Measurements from ENCODE around the gene PPP1R12B. TPM values are rescaled to one million over a fixed set of nuclear protein-coding genes. Genes with fewer than 3 reads are reported as not detected.
"Not testable (repeated sequence)": the region's sequence is repeated elsewhere in the genome, so short reads cannot be mapped to it uniquely, and the experiment has no call there.

The PPP1R12B gene
- total and polyA plus RNA-seq, 2 donors (not counting 3 experiments of a cell fraction or from before 2014, with no cell fraction given) = 8.4 to 11.5 TPM

- not testable (repeated sequence) for BruUV-seq (replicated peaks)
These were observed 125.0 kb downstream of the PPP1R12B start for GRCh38 chr1:202473266-202474045.

GRCh38 chr1:202479661-202480060 is 131.2 kb downstream of the PPP1R12B start:
- H3K27me3 ChIP-seq (ENCODE audit: control insufficient read depth in 2 of 2, insufficient read depth in 2 of 2, low read length in 2 of 2); dilution Hi-C loops (cut with MboI; ENCODE audit: extremely low pct_ligation_motif_present, low sequenced_read_pairs); H2AFZ ChIP-seq (ENCODE audit: low read depth, low read length); intact Hi-C loops (cut with micrococcal nuclease); H3K79me2 ChIP-seq (ENCODE audit: control insufficient read depth, insufficient read depth, low read length); H4K20me1 ChIP-seq (replicated peaks; ENCODE audit: control insufficient read depth, extremely low read depth, insufficient read depth, low read length); BruUV-seq (replicated peaks); H3K36me3 ChIP-seq (ENCODE audit: control insufficient read depth in 2 of 2, extremely low read depth in 1 of 2, insufficient read depth in 2 of 2, low read length in 2 of 2); H3K4me3 ChIP-seq (replicated peaks in 1 of 3; ENCODE audit: insufficient read depth in 1 of 3, low read depth in 1 of 3, low read length in 3 of 3); FAIRE-seq; DNase-seq (ENCODE audit: low read depth, low spot score); H3K9me3 ChIP-seq (replicated peaks; ENCODE audit: control insufficient read depth, insufficient read depth, low read length); POLR2A ChIA-PET; H3K4me1 ChIP-seq (ENCODE audit: control insufficient read depth, extremely low read depth, insufficient read depth, low read length); H3K9me1 ChIP-seq (replicated peaks; ENCODE audit: control insufficient read depth, extremely low read depth, insufficient read depth, low read length); H3K27ac ChIP-seq (ENCODE audit: insufficient read depth, low read depth, low read length); H3K9ac ChIP-seq (replicated peaks; ENCODE audit: extremely low read depth, insufficient read depth, low read length): not testable (repeated sequence)
- peak overlapping the region; percentile 17 for H3K4me2 ChIP-seq (ENCODE audit: insufficient read depth, low read length)
- CTCF ChIA-PET = interaction anchor here (0.7 kb wide), 1 partner anchor 121 kb away, joined by 3 read pairs; no protein-coding TSS in a partner anchor

More at GRCh38 chr1:202473266-202474045, 125.0 kb downstream of the PPP1R12B start:
- H3K4me2 ChIP-seq (ENCODE audit: insufficient read depth, low read length); H3K4me3 ChIP-seq (replicated peaks in 1 of 3; ENCODE audit: insufficient read depth in 1 of 3, low read depth in 1 of 3, low read length in 3 of 3); H3K9me3 ChIP-seq (replicated peaks; ENCODE audit: control insufficient read depth, insufficient read depth, low read length); H3K4me1 ChIP-seq (ENCODE audit: control insufficient read depth, extremely low read depth, insufficient read depth, low read length); H3K27ac ChIP-seq (ENCODE audit: insufficient read depth, low read depth, low read length); CTCF ChIA-PET; POLR2A ChIA-PET; H3K79me2 ChIP-seq (ENCODE audit: control insufficient read depth, insufficient read depth, low read length); FAIRE-seq; dilution Hi-C loops (cut with MboI; ENCODE audit: extremely low pct_ligation_motif_present, low sequenced_read_pairs); H3K9me1 ChIP-seq (replicated peaks; ENCODE audit: control insufficient read depth, extremely low read depth, insufficient read depth, low read length); H3K36me3 ChIP-seq (ENCODE audit: control insufficient read depth in 2 of 2, extremely low read depth in 1 of 2, insufficient read depth in 2 of 2, low read length in 2 of 2); DNase-seq (ENCODE audit: low read depth, low spot score); H4K20me1 ChIP-seq (replicated peaks; ENCODE audit: control insufficient read depth, extremely low read depth, insufficient read depth, low read length); H3K27me3 ChIP-seq (ENCODE audit: control insufficient read depth in 2 of 2, insufficient read depth in 2 of 2, low read length in 2 of 2); H2AFZ ChIP-seq (ENCODE audit: low read depth, low read length); H3K9ac ChIP-seq (replicated peaks; ENCODE audit: extremely low read depth, insufficient read depth, low read length): not testable (repeated sequence)
- intact Hi-C loops (cut with micrococcal nuclease) = loop anchor here (5.0 kb wide), 1 partner anchor 534 kb away; the partner anchor contains the start of gene TMEM183A

GRCh38 chr1:202480640-202481039 is 132.1 kb downstream of the PPP1R12B start:
- BruUV-seq (replicated peaks); intact Hi-C loops (cut with micrococcal nuclease); H3K9me3 ChIP-seq (replicated peaks; ENCODE audit: control insufficient read depth, insufficient read depth, low read length); H3K27ac ChIP-seq (ENCODE audit: insufficient read depth, low read depth, low read length); H3K27me3 ChIP-seq (ENCODE audit: control insufficient read depth in 2 of 2, insufficient read depth in 2 of 2, low read length in 2 of 2); CTCF ChIA-PET; H3K4me1 ChIP-seq (ENCODE audit: control insufficient read depth, extremely low read depth, insufficient read depth, low read length); H4K20me1 ChIP-seq (replicated peaks; ENCODE audit: control insufficient read depth, extremely low read depth, insufficient read depth, low read length); H3K79me2 ChIP-seq (ENCODE audit: control insufficient read depth, insufficient read depth, low read length); H3K36me3 ChIP-seq (ENCODE audit: control insufficient read depth in 2 of 2, extremely low read depth in 1 of 2, insufficient read depth in 2 of 2, low read length in 2 of 2); H3K4me2 ChIP-seq (ENCODE audit: insufficient read depth, low read length); FAIRE-seq; H3K4me3 ChIP-seq (replicated peaks in 1 of 3; ENCODE audit: insufficient read depth in 1 of 3, low read depth in 1 of 3, low read length in 3 of 3); dilution Hi-C loops (cut with MboI; ENCODE audit: extremely low pct_ligation_motif_present, low sequenced_read_pairs); H3K9ac ChIP-seq (replicated peaks; ENCODE audit: extremely low read depth, insufficient read depth, low read length); DNase-seq (ENCODE audit: low read depth, low spot score); POLR2A ChIA-PET; H3K9me1 ChIP-seq (replicated peaks; ENCODE audit: control insufficient read depth, extremely low read depth, insufficient read depth, low read length); H2AFZ ChIP-seq (ENCODE audit: low read depth, low read length): not testable (repeated sequence)

GRCh38 chr1:202483362-202483761 is 134.9 kb downstream of the PPP1R12B start:
- POLR2A ChIA-PET; BruUV-seq (replicated peaks); H3K9me1 ChIP-seq (replicated peaks; ENCODE audit: control insufficient read depth, extremely low read depth, insufficient read depth, low read length); H3K79me2 ChIP-seq (ENCODE audit: control insufficient read depth, insufficient read depth, low read length); dilution Hi-C loops (cut with MboI; ENCODE audit: extremely low pct_ligation_motif_present, low sequenced_read_pairs); H3K9ac ChIP-seq (replicated peaks; ENCODE audit: extremely low read depth, insufficient read depth, low read length); H3K4me2 ChIP-seq (ENCODE audit: insufficient read depth, low read length); CTCF ChIA-PET; FAIRE-seq; H4K20me1 ChIP-seq (replicated peaks; ENCODE audit: control insufficient read depth, extremely low read depth, insufficient read depth, low read length); H3K27ac ChIP-seq (ENCODE audit: insufficient read depth, low read depth, low read length); H3K9me3 ChIP-seq (replicated peaks; ENCODE audit: control insufficient read depth, insufficient read depth, low read length); H3K4me3 ChIP-seq (replicated peaks in 1 of 3; ENCODE audit: insufficient read depth in 1 of 3, low read depth in 1 of 3, low read length in 3 of 3); intact Hi-C loops (cut with micrococcal nuclease); H3K27me3 ChIP-seq (ENCODE audit: control insufficient read depth in 2 of 2, insufficient read depth in 2 of 2, low read length in 2 of 2); H2AFZ ChIP-seq (ENCODE audit: low read depth, low read length); H3K36me3 ChIP-seq (ENCODE audit: control insufficient read depth in 2 of 2, extremely low read depth in 1 of 2, insufficient read depth in 2 of 2, low read length in 2 of 2); H3K4me1 ChIP-seq (ENCODE audit: control insufficient read depth, extremely low read depth, insufficient read depth, low read length); DNase-seq (ENCODE audit: low read depth, low spot score): not testable (repeated sequence)
